HG02798 (cell line): ENCODE data around the gene KRT27.
"Not testable (repeated sequence)": the region's sequence is repeated elsewhere in the genome, so short reads cannot be mapped to it uniquely, and the experiment has no call there.

Experiments
- ATAC-seq: cut with Tn5 transposase; IDR thresholded peaks from one replicate; pipeline ENCODE4 v1.9.1; 2021; ENCODE audit warnings: mild to moderate bottlenecking; ENCODE audit not compliant: unreplicated experiment, poor library complexity

The KRT27 gene

GRCh38 chr17:40760105-40761016, 22.0 kb downstream of the KRT27 start:
- no peak for ATAC-seq

GRCh38 chr17:40755231-40755630, 27.1 kb downstream of the KRT27 start, which contains the start of gene KRT25:
KRT25 (minus strand) TSS chr17:40755331; CDS start chr17:40755271, 60 bp downstream.
- ATAC-seq, result no peak

- no peak for ATAC-seq
Observed at GRCh38 chr17:40753804-40754203, 28.5 kb downstream of the KRT27 start.

- no peak for ATAC-seq
Observed at GRCh38 chr17:40751065-40751464, 31.3 kb downstream of the KRT27 start.

- no peak for ATAC-seq
Observed at GRCh38 chr17:40750391-40750790, 32.0 kb downstream of the KRT27 start.

- not testable (repeated sequence) for ATAC-seq
Observed at GRCh38 chr17:40748666-40749065, 33.7 kb downstream of the KRT27 start.

- ATAC-seq, result no peak
Observed at GRCh38 chr17:40738553-40738952, 43.8 kb downstream of the KRT27 start.

- ATAC-seq, result no peak
Observed at GRCh38 chr17:40735016-40735415, 47.3 kb downstream of the KRT27 start.

GRCh38 chr17:40734018-40734417, 48.3 kb downstream of the KRT27 start:
- no peak for ATAC-seq

GRCh38 chr17:40730970-40731369, 51.4 kb downstream of the KRT27 start:
- no peak for ATAC-seq

- no peak for ATAC-seq
Observed at GRCh38 chr17:40727447-40728231, 54.7 kb downstream of the KRT27 start.

GRCh38 chr17:40726919-40727318, 55.4 kb downstream of the KRT27 start:
- ATAC-seq, result no peak
